Measurements from ENCODE around the gene CHMP2A. TPM values are rescaled to one million over a fixed set of nuclear protein-coding genes. Genes with fewer than 3 reads are reported as not detected.

CHMP2A gene
- total and polyA plus RNA-seq, 2 of the 13 experiments (the other 11 are each of a cell fraction or from before 2014, with no cell fraction given), result 49.7 to 55.0 TPM

DNA sequence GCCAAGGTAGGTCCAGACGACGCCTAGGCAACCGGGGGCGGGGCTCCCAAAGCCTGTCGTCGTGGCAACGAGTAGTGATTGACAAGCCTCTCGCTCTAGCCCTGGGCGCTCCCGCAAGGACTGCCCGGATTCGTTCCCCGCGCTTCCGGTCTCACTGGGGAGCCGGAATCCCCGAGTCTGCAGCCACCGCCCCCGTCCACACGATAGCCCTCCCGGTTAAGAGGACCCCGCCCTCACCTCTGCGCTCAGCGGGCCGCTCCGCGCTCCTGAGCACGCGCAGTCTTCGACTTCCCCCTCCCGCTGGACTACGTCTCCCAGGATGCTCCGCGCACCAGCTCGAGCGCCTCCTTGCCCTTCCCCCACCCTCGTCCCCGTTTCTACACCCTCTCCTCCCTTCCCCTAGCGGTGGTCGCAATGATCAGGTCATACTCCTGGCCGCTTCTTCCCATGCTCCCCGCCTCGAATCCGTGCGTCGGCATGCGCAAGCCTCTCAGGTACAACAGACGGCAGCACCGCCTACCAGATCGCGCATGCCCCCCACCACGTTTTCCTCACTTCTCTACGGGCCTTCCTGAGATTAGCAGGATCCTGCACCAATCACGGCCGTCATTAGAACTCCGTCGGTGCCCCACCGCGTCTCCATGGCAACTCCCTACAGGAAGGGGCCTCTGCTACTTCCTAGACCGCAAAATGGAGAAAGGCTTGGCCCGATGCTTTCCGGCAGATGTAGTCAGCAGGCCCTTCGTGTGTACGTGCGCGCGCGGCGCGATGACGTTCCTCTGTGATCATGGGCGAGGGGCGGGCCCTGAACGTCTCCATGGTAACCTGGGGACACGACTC is 18.1 kb upstream of the CHMP2A start, which contains the start of gene MZF1 (continued):
- TF ChIP-seq, protein P1, sequence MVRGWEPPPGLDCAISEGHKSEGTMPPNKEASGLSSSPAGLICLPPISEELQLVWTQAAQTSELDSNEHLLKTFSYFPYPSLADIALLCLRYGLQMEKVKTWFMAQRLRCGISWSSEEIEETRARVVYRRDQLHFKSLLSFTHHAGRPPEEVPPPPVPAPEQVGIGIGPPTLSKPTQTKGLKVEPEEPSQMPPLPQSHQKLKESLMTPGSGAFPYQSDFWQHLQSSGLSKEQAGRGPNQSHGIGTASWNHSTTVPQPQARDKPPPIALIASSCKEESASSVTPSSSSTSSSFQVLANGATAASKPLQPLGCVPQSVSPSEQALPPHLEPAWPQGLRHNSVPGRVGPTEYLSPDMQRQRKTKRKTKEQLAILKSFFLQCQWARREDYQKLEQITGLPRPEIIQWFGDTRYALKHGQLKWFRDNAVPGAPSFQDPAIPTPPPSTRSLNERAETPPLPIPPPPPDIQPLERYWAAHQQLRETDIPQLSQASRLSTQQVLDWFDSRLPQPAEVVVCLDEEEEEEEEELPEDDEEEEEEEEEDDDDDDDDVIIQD (CRISPR knock-in tag; IDR thresholded peaks at IDR 0.05; ENCODE audit: low read depth), result 0 out of 2 replicates have a peak, but pooled peaks have one; percentile 31
- TF ChIP-seq CAMTA2 (CRISPR knock-in tag; IDR thresholded peaks at IDR 0.05; ENCODE audit: borderline replicate concordance) (0 out of 2 replicates have a peak, but pooled peaks have one; percentile 57), SRSF4 (IDR thresholded peaks at IDR 0.05; ENCODE audit: low read depth, low read length, poor library complexity, severe bottlenecking) (no peak), ZFP41 (CRISPR knock-in tag; IDR thresholded peaks at IDR 0.05; ENCODE audit: borderline replicate concordance) (peak; percentile 28; the same call in 1 of the 2 replicates), PLRG1 (conservative IDR thresholded peaks at IDR 0.05) (no peak), ZBTB20 (CRISPR knock-in tag; IDR thresholded peaks at IDR 0.05; ENCODE audit: borderline replicate concordance, low read depth) (0 out of 2 replicates have a peak, but pooled peaks have one; percentile 4), CBX2 (IDR thresholded peaks at IDR 0.05; ENCODE audit: low read depth, low read length) (no peak), CBX2 (CRISPR knock-in tag; IDR thresholded peaks at IDR 0.05; ENCODE audit: low read depth) (no peak), ZNF749 (CRISPR knock-in tag; IDR thresholded peaks at IDR 0.05; ENCODE audit: borderline replicate concordance) (no peak), ZNF672 (CRISPR knock-in tag; IDR thresholded peaks at IDR 0.05) (0 out of 2 replicates have a peak, but pooled peaks have one; percentile 55), ONECUT2 (CRISPR knock-in tag; IDR thresholded peaks at IDR 0.05) (no peak), CC2D1A (CRISPR knock-in tag; IDR thresholded peaks at IDR 0.05) (0 out of 2 replicates have a peak, but pooled peaks have one; percentile 35), TBX2 (CRISPR knock-in tag; IDR thresholded peaks at IDR 0.05; ENCODE audit: borderline replicate concordance) (peak; percentile 65; the same call in 1 of the 2 replicates), ASH2L (IDR thresholded peaks at IDR 0.05; ENCODE audit: insufficient read length, low read depth, low read length) (peak; percentile 52), SP4 (CRISPR knock-in tag; IDR thresholded peaks at IDR 0.05) (peak; percentile 88), SMC3 (IDR thresholded peaks at IDR 0.05; ENCODE audit: low read length) (no peak)
- TF ChIP-seq, protein P2, sequence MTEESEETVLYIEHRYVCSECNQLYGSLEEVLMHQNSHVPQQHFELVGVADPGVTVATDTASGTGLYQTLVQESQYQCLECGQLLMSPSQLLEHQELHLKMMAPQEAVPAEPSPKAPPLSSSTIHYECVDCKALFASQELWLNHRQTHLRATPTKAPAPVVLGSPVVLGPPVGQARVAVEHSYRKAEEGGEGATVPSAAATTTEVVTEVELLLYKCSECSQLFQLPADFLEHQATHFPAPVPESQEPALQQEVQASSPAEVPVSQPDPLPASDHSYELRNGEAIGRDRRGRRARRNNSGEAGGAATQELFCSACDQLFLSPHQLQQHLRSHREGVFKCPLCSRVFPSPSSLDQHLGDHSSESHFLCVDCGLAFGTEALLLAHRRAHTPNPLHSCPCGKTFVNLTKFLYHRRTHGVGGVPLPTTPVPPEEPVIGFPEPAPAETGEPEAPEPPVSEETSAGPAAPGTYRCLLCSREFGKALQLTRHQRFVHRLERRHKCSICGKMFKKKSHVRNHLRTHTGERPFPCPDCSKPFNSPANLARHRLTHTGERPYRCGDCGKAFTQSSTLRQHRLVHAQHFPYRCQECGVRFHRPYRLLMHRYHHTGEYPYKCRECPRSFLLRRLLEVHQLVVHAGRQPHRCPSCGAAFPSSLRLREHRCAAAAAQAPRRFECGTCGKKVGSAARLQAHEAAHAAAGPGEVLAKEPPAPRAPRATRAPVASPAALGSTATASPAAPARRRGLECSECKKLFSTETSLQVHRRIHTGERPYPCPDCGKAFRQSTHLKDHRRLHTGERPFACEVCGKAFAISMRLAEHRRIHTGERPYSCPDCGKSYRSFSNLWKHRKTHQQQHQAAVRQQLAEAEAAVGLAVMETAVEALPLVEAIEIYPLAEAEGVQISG (CRISPR knock-in tag; IDR thresholded peaks at IDR 0.05), result peak; percentile 64
- TF ChIP-seq, protein P3, sequence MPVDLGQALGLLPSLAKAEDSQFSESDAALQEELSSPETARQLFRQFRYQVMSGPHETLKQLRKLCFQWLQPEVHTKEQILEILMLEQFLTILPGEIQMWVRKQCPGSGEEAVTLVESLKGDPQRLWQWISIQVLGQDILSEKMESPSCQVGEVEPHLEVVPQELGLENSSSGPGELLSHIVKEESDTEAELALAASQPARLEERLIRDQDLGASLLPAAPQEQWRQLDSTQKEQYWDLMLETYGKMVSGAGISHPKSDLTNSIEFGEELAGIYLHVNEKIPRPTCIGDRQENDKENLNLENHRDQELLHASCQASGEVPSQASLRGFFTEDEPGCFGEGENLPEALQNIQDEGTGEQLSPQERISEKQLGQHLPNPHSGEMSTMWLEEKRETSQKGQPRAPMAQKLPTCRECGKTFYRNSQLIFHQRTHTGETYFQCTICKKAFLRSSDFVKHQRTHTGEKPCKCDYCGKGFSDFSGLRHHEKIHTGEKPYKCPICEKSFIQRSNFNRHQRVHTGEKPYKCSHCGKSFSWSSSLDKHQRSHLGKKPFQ (CRISPR knock-in tag; IDR thresholded peaks at IDR 0.05; ENCODE audit: insufficient replicate concordance), result peak; percentile 47
- TF ChIP-seq, protein P4, sequence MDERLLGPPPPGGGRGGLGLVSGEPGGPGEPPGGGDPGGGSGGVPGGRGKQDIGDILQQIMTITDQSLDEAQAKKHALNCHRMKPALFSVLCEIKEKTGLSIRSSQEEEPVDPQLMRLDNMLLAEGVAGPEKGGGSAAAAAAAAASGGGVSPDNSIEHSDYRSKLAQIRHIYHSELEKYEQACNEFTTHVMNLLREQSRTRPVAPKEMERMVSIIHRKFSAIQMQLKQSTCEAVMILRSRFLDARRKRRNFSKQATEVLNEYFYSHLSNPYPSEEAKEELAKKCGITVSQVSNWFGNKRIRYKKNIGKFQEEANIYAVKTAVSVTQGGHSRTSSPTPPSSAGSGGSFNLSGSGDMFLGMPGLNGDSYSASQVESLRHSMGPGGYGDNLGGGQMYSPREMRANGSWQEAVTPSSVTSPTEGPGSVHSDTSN (CRISPR knock-in tag; IDR thresholded peaks at IDR 0.05), result peak; percentile 92
- TF ChIP-seq, protein P5, sequence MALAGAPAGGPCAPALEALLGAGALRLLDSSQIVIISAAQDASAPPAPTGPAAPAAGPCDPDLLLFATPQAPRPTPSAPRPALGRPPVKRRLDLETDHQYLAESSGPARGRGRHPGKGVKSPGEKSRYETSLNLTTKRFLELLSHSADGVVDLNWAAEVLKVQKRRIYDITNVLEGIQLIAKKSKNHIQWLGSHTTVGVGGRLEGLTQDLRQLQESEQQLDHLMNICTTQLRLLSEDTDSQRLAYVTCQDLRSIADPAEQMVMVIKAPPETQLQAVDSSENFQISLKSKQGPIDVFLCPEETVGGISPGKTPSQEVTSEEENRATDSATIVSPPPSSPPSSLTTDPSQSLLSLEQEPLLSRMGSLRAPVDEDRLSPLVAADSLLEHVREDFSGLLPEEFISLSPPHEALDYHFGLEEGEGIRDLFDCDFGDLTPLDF (CRISPR knock-in tag; IDR thresholded peaks at IDR 0.05), result no peak; the same call in 1 of the 2 replicates
